ENCODE data around the gene SH3BGRL.

DNA sequence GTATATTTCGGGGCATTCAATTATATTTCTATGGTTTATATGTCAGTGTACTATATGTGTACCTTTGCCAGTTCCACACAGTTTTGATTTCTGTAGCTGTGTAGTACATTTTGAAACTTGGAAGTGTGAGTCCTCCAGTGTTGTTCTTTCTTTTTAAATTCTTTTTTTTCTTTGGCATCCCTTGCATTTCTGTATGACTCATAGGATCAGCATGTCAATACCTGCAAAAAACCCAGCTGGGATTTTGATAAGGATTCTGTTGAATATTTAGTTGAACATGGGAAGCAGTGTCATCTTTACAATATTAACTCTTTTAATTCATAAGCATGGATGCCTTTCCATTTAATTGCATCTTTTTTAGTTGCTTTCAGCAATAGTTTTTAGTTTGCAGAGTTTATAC, 100.0 kb downstream of the SH3BGRL start:
- no peak for TF ChIP-seq CTCF (conservative IDR thresholded peaks at IDR 0.05; ENCODE audit: low read depth, low read length)
- no peak for TF ChIP-seq EZH2 (IDR thresholded peaks at IDR 0.05; ENCODE audit: borderline replicate concordance, low read depth, low read length, poor library complexity, severe bottlenecking)

All from A673 (cell line).